Stimulated activated naive CD8-positive, alpha-beta T cell treated with anti-CD3 and anti-CD28 coated beads, Interleukin-15, Interleukin-2, amounts not matched to agents 100 U/mL and 50 U/mL, for 24 hours (primary cell): ENCODE results near the gene ZCCHC8.
"Not testable (repeated sequence)": the region's sequence is repeated elsewhere in the genome, so short reads cannot be mapped to it uniquely, and the experiment has no call there.

Experiments
- ATAC-seq: fragments of 150-1000 bp; cut with Tn5 transposase; one replicate; pipeline ENCODE4 v1.10.0; 2021
- DNase-seq: peaks from one replicate; pipeline ENCODE4 v3.0.0; 2021

ZCCHC8 gene

DNA sequence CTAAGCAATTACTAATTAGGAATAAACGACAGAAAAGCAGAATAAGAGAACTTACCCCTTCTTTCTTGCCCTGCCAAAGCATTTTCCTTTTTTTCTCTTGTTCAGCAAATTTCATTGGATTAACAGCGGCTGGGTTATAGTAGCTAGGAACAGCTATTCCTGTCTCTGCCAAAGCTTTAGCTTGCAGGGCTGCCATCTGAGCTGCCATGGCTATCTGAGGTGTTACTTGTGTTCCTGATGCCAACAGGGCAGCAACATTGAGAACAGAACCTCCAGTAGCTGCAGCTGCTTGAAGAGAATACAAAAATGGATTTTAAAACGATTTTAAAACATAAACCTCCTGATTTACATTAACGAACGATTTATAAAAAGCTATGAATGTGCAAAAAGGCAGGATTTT is 7.4 kb upstream of the ZCCHC8 start:
- ATAC-seq (no peak), DNase-seq (no peak)

DNA sequence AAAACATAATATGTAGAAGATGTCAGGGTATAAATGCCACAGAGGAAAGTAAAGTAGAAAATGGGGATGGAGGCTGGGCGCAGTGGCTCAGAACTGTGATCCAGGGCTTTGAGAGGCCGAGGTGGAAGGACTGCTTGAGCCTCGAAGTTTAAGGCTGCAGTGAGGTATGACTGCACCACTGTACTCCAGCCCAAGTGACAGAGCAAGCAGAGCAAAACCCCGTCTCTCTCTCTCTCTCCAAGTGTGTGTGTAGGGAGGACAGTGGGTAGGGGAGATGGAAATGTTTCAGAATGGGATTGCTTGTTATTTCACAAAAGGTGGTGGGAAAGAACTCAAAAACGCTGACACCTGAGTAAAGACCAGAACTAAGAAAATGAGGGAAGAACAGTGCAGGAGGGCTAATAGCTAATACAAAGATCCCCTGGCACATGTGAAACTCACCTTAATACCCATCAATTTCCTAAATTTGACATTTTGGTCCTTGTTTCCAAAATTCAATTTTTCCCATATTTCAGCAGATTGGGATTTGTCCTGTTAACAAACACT is 5.7 kb upstream of the ZCCHC8 start:
- DNase-seq (no peak), ATAC-seq (no peak)

DNA sequence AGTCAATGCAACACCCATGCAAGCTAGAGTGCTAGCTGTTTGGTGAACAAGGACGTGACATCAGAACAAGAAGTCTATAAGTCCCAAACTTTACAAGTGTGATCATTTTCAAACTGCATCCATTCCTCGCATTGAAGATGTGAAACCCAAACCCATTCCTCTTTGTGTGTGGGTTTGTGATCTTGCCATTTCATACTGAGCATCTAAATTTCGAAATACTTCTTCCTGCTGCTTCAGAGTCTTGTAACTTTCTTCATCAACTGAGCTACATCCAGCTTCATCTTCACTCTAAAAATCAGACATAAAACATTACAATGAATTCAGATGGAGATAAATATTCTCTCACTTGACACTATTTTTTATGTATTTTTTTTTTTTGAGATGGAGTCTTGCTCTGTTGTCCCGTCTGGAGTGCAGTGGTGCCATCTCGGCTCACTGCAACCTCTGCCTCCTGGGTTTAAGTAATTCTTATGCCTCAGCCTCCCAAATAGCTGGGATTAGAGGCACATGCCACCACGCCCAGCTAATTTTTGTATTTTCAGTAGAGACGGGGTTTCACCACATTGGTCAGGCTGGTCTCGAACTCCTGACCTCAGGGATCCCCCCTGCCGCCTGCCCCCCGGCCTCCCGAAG is 4.8 kb upstream of the ZCCHC8 start:
- ATAC-seq (no peak), DNase-seq (no peak)

GRCh38 chr12:122503783-122504590 is 3.3 kb upstream of the ZCCHC8 start:
- no peak for DNase-seq

GRCh38 chr12:122503147-122503751 is 2.5 kb upstream of the ZCCHC8 start:
- ATAC-seq: no peak
- DNase-seq: no peak

More at GRCh38 chr12:122503783-122504590, 3.3 kb upstream of the ZCCHC8 start:
- no peak for ATAC-seq

DNA sequence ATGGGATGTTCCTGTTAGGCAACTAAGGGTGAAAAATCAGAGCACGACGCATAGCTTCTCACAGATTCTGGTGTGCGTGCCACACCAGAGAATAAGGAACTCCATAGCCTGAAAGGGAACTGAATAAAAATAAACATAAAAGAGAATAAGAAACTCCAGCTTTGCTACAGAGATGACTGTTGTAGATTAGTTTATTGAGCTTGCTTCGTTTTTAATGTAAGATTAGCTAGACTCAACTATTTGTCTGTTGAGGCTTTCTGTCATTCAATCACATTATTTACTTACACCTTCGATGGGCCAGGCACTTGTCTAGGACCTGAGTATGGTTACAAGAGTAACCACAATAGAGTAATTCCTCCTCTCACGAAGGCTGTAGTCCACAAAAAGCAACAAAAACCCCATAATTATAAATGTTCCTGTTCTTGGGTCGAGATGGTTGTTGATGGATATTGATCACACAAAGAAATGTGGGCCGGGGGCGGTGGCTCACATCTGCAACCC is 807 bp upstream of the ZCCHC8 start:
- no peak for ATAC-seq
- DNase-seq: no peak

- peak; percentile 47 for DNase-seq
- ATAC-seq: peak; percentile 5
Measured at GRCh38 chr12:122499991-122500684, 594 bp downstream of the ZCCHC8 start.

DNA sequence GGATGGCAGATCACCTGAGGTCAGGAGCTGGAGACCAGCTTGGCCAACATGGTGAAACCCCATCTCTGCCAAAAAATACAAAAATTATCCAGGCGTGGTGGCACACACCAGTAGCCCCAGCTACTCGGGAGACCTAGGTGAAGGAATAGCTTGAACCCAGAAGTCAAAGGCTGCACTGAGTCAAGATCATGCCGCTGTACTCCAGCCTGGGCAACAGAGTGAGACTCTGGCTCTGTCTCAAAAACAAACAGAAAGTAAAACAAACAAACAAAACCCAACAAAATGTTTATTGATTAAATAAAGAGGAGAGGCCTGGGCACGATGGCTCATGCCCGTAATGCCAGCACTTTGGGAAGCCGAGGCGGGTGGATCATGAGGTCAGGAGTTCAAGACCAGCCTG is 5.5 kb downstream of the ZCCHC8 start:
- no peak for ATAC-seq
- DNase-seq: no peak

DNA sequence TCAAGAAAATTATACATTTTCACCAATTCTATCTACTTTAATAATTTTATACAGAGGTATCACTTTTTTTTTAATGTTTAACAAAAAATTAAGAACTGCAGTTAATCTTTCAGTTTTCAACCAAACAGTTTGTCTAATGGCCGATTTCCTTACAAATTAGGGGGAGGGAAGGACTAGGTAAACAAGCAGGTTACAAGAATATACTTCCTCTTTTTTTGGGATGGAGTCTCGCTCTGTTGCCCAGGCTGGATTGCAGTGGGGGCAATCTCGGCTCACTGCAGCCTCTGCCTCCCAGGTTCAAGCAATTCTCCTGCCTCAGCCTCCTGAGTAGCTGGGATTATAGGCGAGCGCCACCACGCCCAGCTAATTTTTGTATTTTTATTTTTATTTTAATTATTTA is 7.5 kb downstream of the ZCCHC8 start:
- not testable (repeated sequence) for ATAC-seq, DNase-seq

DNA sequence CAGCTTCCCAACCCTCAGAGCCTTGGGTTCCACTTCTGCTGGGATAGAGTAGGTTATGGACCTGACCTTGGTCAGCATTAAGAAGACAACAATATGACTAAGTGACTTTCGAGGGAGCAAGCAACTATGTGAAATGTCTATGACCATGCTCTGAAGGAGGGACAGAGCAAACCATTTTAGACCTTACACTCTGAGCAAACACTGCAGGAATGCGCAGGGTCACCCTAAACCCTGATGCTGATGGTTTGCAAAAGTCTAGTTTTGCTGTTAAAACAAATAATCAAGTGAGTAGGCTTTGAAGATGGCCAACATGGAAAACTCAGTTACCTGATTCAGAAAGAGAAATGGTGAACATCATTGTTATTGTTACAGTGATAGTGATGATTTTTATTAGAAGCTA is 8.7 kb downstream of the ZCCHC8 start:
- no peak for ATAC-seq
- DNase-seq: no peak

DNA sequence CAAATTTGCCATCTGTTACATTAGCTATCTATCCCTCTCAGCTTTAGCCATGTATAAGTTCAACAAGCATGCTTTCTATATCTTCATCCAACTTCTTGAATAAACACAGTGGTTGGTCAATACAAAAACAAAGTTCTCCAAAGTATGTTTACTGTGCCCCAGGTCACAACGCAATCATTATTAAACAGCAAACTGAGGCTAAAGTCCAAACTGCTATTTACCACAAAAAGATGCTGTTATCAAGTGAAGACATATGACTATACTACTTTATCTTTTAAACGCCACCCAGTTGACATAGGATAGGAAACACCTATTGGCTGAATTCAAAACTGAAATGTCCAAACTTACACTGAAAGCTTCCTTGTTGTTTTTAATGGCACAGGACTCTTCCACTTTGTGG is 11.7 kb downstream of the ZCCHC8 start:
- no peak for DNase-seq
- ATAC-seq: no peak

GRCh38 chr12:122487807-122488206 is 12.9 kb downstream of the ZCCHC8 start:
- DNase-seq, ATAC-seq: not testable (repeated sequence)

DNA sequence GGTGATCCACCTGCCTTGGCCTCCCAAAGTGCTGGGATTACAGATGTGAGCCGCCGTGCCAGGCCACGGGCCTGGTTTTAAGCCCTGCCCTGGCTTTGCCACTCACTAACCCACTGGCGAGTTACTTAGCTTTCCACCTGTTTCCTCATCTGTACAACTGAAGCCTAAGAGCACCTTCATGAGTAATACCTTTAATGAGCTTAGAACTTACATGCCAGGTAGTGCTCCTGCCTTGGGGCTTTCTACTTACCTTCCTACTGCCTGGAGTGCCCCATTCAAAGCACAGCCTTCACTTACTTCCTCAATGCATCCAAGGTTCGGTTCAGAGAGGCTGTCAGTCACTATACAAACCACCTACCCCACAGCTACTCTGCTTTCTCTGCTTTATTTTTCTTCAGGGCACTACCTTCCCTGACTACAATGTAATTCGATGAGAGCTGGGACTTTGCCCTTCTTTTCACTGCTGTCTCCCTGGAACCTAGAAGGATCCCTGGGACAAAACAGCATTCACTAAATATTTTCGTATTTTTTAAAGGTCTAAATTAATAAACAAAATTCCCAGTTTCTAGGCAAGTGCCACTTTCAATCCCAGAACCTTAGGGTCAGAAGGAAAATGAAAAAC is 13.8 kb downstream of the ZCCHC8 start:
- DNase-seq (no peak), ATAC-seq (no peak)

- DNase-seq, ATAC-seq: not testable (repeated sequence)
Measured at GRCh38 chr12:122486360-122486759, 14.4 kb downstream of the ZCCHC8 start.

- not testable (repeated sequence) for ATAC-seq
Measured at GRCh38 chr12:122484385-122484784, 16.3 kb downstream of the ZCCHC8 start.

DNA sequence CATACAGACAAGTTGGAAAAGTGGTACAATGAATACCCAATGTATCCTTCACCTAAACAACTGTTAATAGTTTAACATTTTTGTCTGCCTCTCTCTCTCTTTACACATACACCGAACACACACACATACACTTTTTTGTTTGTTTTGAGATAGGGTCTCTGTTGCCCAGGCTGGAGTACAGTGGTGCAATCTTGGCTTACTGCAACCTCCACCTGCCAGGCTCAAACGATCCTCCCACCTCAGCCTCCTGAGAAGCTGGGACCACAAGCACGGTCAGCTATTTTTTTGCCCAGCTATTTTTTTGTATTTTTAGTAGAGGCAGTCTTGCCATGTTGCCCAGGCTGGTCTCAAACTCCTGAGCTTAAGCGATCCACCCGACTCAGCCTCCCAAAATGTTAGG is 16.8 kb downstream of the ZCCHC8 start:
- ATAC-seq (no peak), DNase-seq (no peak)

More at GRCh38 chr12:122484385-122484784, 16.3 kb downstream of the ZCCHC8 start:
- not testable (repeated sequence) for DNase-seq

DNA sequence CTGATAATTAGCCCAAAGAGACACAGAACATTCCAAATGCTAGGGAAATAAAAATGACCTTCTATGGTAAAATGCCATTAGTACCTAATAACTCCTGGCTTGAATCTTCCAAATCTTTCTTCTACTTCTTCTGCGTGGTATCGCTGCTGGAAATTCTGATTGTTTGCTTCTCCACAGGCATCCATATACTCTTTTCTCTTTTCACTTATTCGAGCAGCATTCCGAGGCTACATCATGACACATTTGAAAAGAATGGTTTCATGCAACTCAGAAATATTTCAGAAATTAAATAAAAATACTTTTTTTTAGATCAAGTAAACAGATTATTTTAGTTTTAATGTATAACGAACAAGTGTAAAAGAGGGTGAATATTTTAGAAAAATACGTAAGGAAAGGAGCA is 18.9 kb downstream of the ZCCHC8 start:
- no peak for ATAC-seq
- no peak for DNase-seq

DNA sequence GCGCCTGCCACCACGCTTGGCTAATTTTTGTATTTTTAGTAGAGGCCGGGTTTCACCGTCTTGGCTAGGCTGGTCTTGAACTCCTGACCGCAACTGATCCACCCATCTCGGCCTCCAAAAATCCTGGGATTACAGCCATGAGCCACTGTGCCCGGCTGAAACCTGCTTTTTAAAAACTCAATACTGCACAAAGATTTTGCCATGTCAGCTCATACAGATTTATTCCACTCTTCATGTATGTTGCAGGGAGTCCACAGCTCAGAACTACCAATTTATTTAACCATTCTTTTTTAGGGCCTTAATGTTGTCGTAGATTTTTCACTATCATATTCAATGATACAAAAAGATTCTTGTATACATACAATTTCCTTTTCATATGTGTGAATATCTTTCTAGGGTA is 20.0 kb downstream of the ZCCHC8 start:
- ATAC-seq (no peak), DNase-seq (no peak)

GRCh38 chr12:122474324-122474716 is 26.4 kb downstream of the ZCCHC8 start:
- no peak for DNase-seq
- no peak for ATAC-seq

- DNase-seq: peak; percentile 74
Measured at GRCh38 chr12:122473543-122474323, 27.0 kb downstream of the ZCCHC8 start.

More at GRCh38 chr12:122473543-122474323, 27.0 kb downstream of the ZCCHC8 start:
- ATAC-seq: peak; percentile 98
